Raji (cell line): ENCODE data around the gene RUNDC1.

ENCODE experiments used
- POLR2A ChIP-seq: IDR thresholded peaks from 2 replicates; pipeline ENCODE4 v1.6.1; 2011; ENCODE audit warnings: low read depth, low read length, control low read depth; ENCODE audit not compliant: insufficient read depth

RUNDC1 gene

GRCh38 chr17:42980274-42980765, at the start of gene RUNDC1:
Gene RUNDC1 (plus strand): TSS chr17:42980565. CDS start chr17:42980577, 12 bp downstream.
- peak; percentile 69 for TF ChIP-seq POLR2A

DNA sequence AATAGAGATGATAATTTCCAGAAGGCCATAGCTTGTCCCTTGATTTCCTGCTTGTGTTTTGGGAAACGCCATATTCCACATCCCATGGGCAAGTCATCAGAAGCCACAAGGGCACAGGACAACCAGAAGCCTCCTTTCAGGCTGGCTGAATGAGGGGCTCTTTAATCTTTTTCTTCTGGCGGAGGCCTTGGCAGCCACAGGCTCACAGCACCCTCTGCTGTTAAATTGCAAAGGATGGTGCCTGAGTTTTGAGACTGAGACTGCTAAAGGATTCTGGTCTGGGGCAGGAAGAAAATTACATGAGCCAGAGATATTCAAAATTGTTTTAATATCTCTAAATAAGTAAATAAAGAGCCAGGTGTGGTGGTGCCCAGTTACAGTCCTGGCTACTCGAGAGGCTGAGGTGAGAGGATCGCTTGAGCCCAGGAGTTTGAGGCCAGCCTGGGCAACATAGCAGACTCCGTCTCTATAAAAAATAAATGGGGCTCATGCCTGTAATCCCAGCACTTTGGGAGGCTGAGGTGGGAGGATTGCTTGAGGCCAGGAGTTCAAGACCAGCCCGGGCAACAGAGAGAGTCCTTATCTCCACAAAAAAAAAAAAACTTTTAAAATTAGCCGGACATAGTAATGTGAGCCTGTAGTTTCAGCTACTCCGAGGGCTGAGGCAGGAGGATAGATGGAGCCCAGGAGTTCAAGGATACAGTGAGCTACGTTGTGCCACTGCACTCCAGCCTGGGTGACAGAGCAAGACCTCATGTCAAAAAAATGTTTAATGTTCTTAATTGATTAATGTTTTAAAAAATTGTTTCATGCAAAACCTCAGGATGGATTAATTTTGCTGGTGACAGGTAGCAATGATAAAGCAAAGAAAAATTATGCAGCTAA, 42.4 kb upstream of the RUNDC1 start:
- no peak for TF ChIP-seq POLR2A

- no peak for TF ChIP-seq POLR2A
Observed at GRCh38 chr17:42944211-42944610, 36.2 kb upstream of the RUNDC1 start.

DNA sequence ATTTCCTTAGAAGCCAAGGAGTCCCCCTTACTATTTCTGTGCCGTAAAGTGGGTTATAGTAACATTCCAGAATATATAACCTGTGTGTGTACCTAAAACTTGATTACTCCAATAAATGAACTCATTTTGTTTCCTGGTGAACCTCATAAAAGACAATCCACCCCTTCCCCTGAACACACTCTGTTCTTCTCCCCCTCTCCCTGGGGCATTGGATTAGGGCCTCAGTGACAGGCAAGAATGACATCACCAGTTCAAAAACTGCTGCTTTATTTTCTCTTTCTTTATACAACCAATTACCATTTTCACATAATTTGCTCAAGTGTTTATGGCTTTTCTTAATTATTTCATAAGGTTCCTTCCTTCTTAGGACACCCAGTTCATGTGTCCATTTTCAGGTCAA, 33.6 kb upstream of the RUNDC1 start:
- no peak for TF ChIP-seq POLR2A

GRCh38 chr17:42950044-42950783, 30.2 kb upstream of the RUNDC1 start:
- no peak for TF ChIP-seq POLR2A

DNA sequence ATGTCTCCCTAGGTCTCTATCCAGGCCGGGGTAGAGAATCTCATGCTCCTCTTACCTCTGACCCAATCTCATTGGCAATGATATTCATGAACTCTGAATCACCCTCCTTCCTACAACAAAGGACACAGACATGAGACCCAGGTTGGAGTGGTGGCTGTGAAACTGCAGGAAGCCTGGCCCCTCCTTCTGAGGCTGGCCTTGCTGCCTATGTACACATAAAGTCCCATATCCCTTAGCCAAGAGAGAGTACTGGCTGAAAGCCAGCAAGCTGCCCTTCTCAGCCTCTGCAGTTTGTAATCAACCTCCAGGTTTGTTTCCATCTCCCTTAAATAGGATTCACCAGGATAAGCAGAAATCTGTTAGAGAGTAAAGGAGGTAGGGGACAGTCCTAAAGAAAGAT, 26.7 kb upstream of the RUNDC1 start:
- TF ChIP-seq POLR2A: no peak

GRCh38 chr17:42964161-42964932, 16.0 kb upstream of the RUNDC1 start, which contains the start of gene AARSD1:
Gene AARSD1 (minus strand): TSS chr17:42964454. CDS start chr17:42964440, 14 bp downstream.
- peak; percentile 98 for TF ChIP-seq POLR2A

- no peak for TF ChIP-seq POLR2A
Observed at GRCh38 chr17:42967925-42968324, 12.4 kb upstream of the RUNDC1 start.

- TF ChIP-seq POLR2A: no peak
Observed at GRCh38 chr17:42969001-42969581, 11.3 kb upstream of the RUNDC1 start.

DNA sequence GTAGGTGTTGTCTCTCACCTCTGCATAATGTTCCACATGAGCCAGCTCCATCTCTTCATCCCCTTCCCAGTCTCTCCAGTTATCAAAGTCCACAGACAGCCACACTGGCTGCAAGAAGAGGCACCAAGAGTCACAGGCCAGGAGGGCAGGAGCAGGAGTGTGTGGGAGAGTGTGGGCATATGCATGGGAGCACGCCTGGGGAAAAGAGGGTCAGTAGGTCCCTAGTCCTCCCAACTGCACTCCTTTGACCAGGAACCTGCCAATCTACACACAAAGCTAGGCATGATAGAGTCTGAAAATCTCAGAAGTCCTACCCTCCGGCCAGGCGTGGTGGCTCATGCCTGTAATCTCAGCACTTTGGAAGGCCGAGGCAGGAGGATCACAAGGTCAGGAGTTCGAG, 8.8 kb upstream of the RUNDC1 start:
- TF ChIP-seq POLR2A: no peak

DNA sequence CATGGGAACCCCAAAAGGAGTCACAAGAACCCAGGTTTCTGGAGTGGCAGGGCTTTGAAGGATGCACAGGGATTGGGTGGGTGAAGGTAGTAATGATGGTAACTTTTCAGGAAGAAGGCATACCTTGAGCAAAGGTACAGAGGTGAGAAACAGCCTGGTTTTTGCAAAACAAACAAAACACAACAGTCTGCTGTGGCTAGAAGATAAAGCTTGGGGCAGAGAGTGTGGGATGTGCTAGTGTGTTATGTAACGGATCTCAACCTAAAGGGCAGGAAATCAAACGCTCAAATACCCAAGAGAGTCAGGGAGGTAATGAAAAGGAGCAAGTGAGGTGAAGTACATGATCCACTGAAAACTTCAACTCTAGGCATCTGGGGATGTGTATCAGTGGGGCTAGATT, 5.1 kb upstream of the RUNDC1 start:
- TF ChIP-seq POLR2A: no peak

GRCh38 chr17:42979511-42980273, 673 bp upstream of the RUNDC1 start, which contains the start of gene PTGES3L:
Gene PTGES3L (minus strand): TSS chr17:42980080. CDS start chr17:42980053, 27 bp downstream.
- no peak for TF ChIP-seq POLR2A

DNA sequence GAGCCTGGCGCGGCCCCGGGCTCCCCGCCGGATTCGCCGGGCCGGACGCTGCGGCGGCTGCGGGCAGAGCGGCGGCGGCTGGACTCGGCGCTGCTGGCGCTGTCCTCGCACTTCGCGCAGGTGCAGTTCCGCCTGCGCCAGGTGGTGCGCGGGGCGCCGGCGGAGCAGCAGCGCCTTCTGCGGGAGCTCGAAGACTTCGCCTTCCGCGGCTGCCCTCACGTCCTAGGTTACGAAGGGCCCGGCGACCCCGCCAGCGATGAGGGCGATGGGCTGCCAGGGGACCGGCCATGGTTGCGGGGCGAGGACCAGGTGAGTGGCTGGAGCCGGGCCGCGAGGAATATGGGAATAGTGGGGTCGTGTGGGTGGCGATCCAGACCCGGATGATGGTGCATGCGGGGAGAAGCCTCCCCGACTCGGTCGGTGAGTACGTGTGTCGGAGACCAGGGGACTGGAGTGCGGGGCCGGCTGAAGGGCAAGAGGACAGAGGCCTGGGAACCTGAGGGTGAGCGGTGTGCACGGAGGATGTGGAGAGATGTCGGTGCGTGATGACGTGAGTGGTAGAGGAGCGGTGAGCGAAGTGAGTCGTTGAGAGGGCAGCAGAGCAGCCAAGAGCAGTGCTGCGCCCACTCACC, 517 bp downstream of the RUNDC1 start:
- no peak for TF ChIP-seq POLR2A
